ENCODE results near the gene MBOAT2. TPM values are rescaled to one million over a fixed set of nuclear protein-coding genes. Genes with fewer than 3 reads are reported as not detected.

MBOAT2 gene
- total and polyA plus RNA-seq, 2 experiments from 2014 or later, result 15.9 to 22.7 TPM

DNA sequence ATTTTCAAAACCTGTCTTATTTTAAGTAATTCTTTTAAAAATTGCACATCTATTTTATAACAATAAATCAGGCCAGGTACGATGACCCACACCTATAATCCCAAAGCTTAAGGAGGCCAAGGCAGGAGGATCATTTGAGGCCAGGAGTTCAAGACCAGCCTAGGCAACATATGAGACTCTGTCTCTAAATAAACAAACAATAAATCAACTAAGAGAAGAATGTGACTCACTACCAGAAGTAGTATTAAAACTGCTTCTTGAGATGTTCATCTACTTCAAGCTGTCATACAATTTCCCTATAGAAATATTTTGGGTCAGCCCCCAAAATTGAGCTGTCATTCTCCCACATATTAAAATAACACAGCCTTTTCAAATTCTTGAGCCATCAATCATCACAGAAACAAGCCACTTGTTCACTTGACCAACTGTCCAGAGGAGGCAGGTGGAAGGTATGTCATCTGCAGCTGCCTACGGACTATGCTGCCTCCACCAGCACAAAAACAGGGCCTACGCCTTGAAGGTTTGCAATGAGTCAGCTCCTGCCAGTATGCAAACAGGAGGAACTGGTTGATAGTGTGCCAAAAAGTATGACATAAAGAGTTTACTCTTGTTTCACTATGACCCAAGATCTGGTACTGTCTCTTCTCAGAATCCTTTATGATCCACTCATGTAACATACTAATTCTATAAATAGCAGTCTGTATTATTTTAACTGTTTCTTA, 199.7 kb downstream of the MBOAT2 start:
- Histone ChIP-seq H3K79me2 (replicated peaks; ENCODE audit: insufficient read depth) (no peaks in the 10 kb centered on the region), H2AFZ (no peak overlapping the region), H4K20me1 (replicated peaks; ENCODE audit: insufficient read depth) (no peaks in the 10 kb centered on the region), H3K36me3 (ENCODE audit: insufficient read depth) (peaks cover 4% of the 10 kb centered on the region), H3F3A (replicated peaks; ENCODE audit: low read depth) (no peaks in the 10 kb centered on the region), H3K27ac (ENCODE audit: low read depth) (no peak overlapping the region), H3K4me3 (no peak overlapping the region), H3K4me1 (ENCODE audit: insufficient read depth) (no peaks in the 10 kb centered on the region), H3K4me2 (no peak overlapping the region), H3K27me3 (ENCODE audit: insufficient read depth) (no peaks in the 10 kb centered on the region), H3K9me2 (ENCODE audit: insufficient read depth) (no peaks in the 10 kb centered on the region)
- ATAC-seq (no peak), DNase-seq (ENCODE audit: low spot score) (no peak)
- Mint-ChIP-seq H3K36me3 (ENCODE audit: low read depth) (peaks cover 4% of the 10 kb centered on the region; the same call in 2 of the 3 replicates), H3K27ac (no peak overlapping the region), H3K4me3 (no peak overlapping the region), H3K27me3 (ENCODE audit: insufficient read depth, low read depth, poor library complexity) (no peaks in the 10 kb centered on the region), H3K4me1 (no peaks in the 10 kb centered on the region), H3K9me3 (no peaks in the 10 kb centered on the region)
- TF ChIP-seq, protein P1, sequence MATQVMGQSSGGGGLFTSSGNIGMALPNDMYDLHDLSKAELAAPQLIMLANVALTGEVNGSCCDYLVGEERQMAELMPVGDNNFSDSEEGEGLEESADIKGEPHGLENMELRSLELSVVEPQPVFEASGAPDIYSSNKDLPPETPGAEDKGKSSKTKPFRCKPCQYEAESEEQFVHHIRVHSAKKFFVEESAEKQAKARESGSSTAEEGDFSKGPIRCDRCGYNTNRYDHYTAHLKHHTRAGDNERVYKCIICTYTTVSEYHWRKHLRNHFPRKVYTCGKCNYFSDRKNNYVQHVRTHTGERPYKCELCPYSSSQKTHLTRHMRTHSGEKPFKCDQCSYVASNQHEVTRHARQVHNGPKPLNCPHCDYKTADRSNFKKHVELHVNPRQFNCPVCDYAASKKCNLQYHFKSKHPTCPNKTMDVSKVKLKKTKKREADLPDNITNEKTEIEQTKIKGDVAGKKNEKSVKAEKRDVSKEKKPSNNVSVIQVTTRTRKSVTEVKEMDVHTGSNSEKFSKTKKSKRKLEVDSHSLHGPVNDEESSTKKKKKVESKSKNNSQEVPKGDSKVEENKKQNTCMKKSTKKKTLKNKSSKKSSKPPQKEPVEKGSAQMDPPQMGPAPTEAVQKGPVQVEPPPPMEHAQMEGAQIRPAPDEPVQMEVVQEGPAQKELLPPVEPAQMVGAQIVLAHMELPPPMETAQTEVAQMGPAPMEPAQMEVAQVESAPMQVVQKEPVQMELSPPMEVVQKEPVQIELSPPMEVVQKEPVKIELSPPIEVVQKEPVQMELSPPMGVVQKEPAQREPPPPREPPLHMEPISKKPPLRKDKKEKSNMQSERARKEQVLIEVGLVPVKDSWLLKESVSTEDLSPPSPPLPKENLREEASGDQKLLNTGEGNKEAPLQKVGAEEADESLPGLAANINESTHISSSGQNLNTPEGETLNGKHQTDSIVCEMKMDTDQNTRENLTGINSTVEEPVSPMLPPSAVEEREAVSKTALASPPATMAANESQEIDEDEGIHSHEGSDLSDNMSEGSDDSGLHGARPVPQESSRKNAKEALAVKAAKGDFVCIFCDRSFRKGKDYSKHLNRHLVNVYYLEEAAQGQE (IDR thresholded peaks at IDR 0.05; ENCODE audit: unreplicated experiment), result no peak
- TF ChIP-seq ZNF331 (CRISPR knock-in tag; IDR thresholded peaks at IDR 0.05; ENCODE audit: low read depth), result no peak
- TF ChIP-seq JUNB (IDR thresholded peaks at IDR 0.05; ENCODE audit: unreplicated experiment), result no peak
- TF ChIP-seq CREB1 (CRISPR knock-in tag; IDR thresholded peaks at IDR 0.05; ENCODE audit: low read depth), result no peak
- TF ChIP-seq POLR2AphosphoS5 (IDR thresholded peaks at IDR 0.05; ENCODE audit: low read depth), result no peak

DNA sequence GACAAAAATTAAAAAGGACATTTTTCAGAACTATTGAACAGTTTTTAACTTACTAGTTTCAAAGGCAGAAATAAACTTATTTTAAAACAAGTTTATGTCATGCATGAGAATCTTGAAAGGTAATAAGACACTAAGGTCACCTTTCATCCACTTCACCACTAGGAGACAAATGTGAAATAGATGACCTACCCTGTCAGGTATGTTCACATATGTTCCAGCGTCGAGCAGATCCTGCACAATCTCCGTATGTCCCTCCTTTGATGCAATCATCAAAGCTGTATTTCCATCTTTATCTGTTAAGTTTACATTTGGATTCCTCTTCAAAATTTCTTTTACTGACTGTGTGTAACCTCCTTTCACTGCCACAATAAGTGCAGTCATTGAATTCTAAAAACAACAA, 200.7 kb downstream of the MBOAT2 start:
- no peak overlapping the region for H3K4me3 ChIP-seq
- no peak for TF ChIP-seq EZH2phosphoT487 (IDR thresholded peaks at IDR 0.05; ENCODE audit: unreplicated experiment)
- H3F3A ChIP-seq (replicated peaks; ENCODE audit: low read depth), result no peaks in the 10 kb centered on the region
- H3K79me2 ChIP-seq (replicated peaks; ENCODE audit: insufficient read depth), result no peaks in the 10 kb centered on the region
- ATAC-seq (no peak), DNase-seq (ENCODE audit: low spot score) (no peak)
- no peaks in the 10 kb centered on the region for H3K4me1 ChIP-seq (ENCODE audit: insufficient read depth)
- Mint-ChIP-seq H3K4me3 (no peak overlapping the region), H3K4me1 (no peaks in the 10 kb centered on the region), H3K36me3 (ENCODE audit: low read depth) (peaks cover 4% of the 10 kb centered on the region; the same call in 2 of the 3 replicates), H3K9me3 (no peaks in the 10 kb centered on the region), H3K27me3 (ENCODE audit: insufficient read depth, low read depth, poor library complexity) (no peaks in the 10 kb centered on the region), H3K27ac (no peak overlapping the region)
- peaks cover 10% of the 10 kb centered on the region for H3K36me3 ChIP-seq (ENCODE audit: insufficient read depth)
- H2AFZ ChIP-seq, result no peak overlapping the region
- no peak overlapping the region for H3K27ac ChIP-seq (ENCODE audit: low read depth)
- H3K9me2 ChIP-seq (ENCODE audit: insufficient read depth), result no peaks in the 10 kb centered on the region
- H4K20me1 ChIP-seq (replicated peaks; ENCODE audit: insufficient read depth), result no peaks in the 10 kb centered on the region
- H3K27me3 ChIP-seq (ENCODE audit: insufficient read depth), result no peaks in the 10 kb centered on the region
- H3K4me2 ChIP-seq, result no peak overlapping the region

Other genes starting within 250 kb of the MBOAT2 start
- gene KIDINS220, start 166.1 kb downstream of the MBOAT2 start, total RNA-seq (2014; rRNA removed; shearing (Covaris generic)), result 38.2 and 41.9 TPM in 2 replicates
- gene KIDINS220, start 166.1 kb downstream of the MBOAT2 start, polyA plus RNA-seq (2016; fragmentation: Nextera tagmentation; extraction: Ambion mirVana), result 11.4 and 12.8 TPM in 2 replicates
- 15.6 and 16.5 TPM in 2 replicates for gene ASAP2, start 203.1 kb upstream of the MBOAT2 start, total RNA-seq (2014; rRNA removed; shearing (Covaris generic))
- gene ASAP2, start 203.1 kb upstream of the MBOAT2 start, polyA plus RNA-seq (2016; fragmentation: Nextera tagmentation; extraction: Ambion mirVana), result 2.6 and 3.2 TPM in 2 replicates

All from GM23338 (cell line).